PC-3 (cell line): ENCODE results near the gene EXOC4. TPM values are rescaled to one million over a fixed set of nuclear protein-coding genes. Genes with fewer than 3 reads are reported as not detected.

Experiments
- ATAC-seq: fragments of 200-7000 bp; cut with Tn5 transposase; 2 replicates; pipeline ENCODE4 v1.9.1; 2020; ENCODE audit warnings: mild to moderate bottlenecking, moderate library complexity
- BruUV-seq: library from RNA; stranded (reverse); fragments of 400-500 nt; replicated peaks from 2 replicates; lab custom pipeline; 2021; lab: Mats Ljungman, UMichigan
- CTCF ChIA-PET: fragments of 300-600 bp; sonication (Branson Sonifier 250); formaldehyde crosslinking; loops from one replicate; lab custom pipeline; 2022; ENCODE audit warnings: antibody characterized with exemption; lab: Charles Lee
- POLR2A ChIA-PET: fragments of 300-600 bp; sonication (Branson Sonifier 250); formaldehyde crosslinking; loops from one replicate; lab custom pipeline; 2022; ENCODE audit warnings: antibody characterized with exemption; ENCODE audit not compliant: unreplicated experiment; lab: Charles Lee
- DNase-seq: peaks from one replicate; pipeline ENCODE4 v3.0.0-alpha.2; 2015
- H2AFZ ChIP-seq: fragments of 300-600 bp; sonication (generic); 2 replicates; pipeline ENCODE4 v1.6.0; 2016; ENCODE audit warnings: antibody characterized with exemption, low read length
- H3F3A ChIP-seq: fragments of 300-600 bp; sonication (generic); one replicate; pipeline ENCODE4 v1.6.0; 2017; ENCODE audit warnings: antibody characterized with exemption, low read length, control low read depth, mild to moderate bottlenecking; ENCODE audit not compliant: unreplicated experiment
- H3K27ac ChIP-seq: fragments of 300-600 bp; sonication (generic); 2 replicates; pipeline ENCODE4 v1.5.1; 2016; ENCODE audit warnings: mild to moderate bottlenecking, low read length
- H3K27me3 ChIP-seq: fragments of 300-600 bp; sonication (generic); 2 replicates; pipeline ENCODE4 v1.6.1; 2016; ENCODE audit warnings: low read length, mixed read lengths
- H3K36me3 ChIP-seq: fragments of 300-600 bp; sonication (generic); 2 replicates; pipeline ENCODE4 v1.6.1; 2016; ENCODE audit warnings: low read depth, mixed run types, low read length, mixed read lengths
- H3K4me1 ChIP-seq: fragments of 300-600 bp; sonication (generic); 2 replicates; pipeline ENCODE4 v1.5.1; 2016; ENCODE audit warnings: low read length; ENCODE audit not compliant: insufficient read depth
- H3K4me2 ChIP-seq: fragments of 300-600 bp; sonication (generic); 2 replicates; pipeline ENCODE4 v1.6.0; 2016; ENCODE audit warnings: low read length
- H3K4me3 ChIP-seq: fragments of 300-600 bp; sonication (generic); 2 replicates; pipeline ENCODE4 v1.5.1; 2016; ENCODE audit warnings: mild to moderate bottlenecking, low read length, mixed read lengths
- H3K79me2 ChIP-seq: fragments of 300-600 bp; sonication (generic); 2 replicates; pipeline ENCODE4 v1.6.1; 2017; ENCODE audit warnings: low read length, mixed read lengths
- H3K9ac ChIP-seq: fragments of 300-600 bp; sonication (generic); 2 replicates; pipeline ENCODE4 v1.6.0; 2016; ENCODE audit warnings: mild to moderate bottlenecking, low read length
- H3K9me2 ChIP-seq: fragments of 300-600 bp; sonication (generic); replicated peaks from 2 replicates; pipeline ENCODE4 v1.6.1; 2016; ENCODE audit warnings: mixed run types, low read length, mixed read lengths
- H3K9me3 ChIP-seq: fragments of 300-600 bp; sonication (generic); 2 replicates; pipeline ENCODE4 v1.6.1; 2016; ENCODE audit warnings: low read length, mixed read lengths
- H4K20me1 ChIP-seq: fragments of 300-600 bp; sonication (generic); 2 replicates; pipeline ENCODE4 v1.6.1; 2016; ENCODE audit warnings: low read length, mixed read lengths
- EZH2 ChIP-seq: fragments of 300-600 bp; sonication (generic); IDR thresholded peaks from one replicate; pipeline ENCODE4 v1.6.1; 2017; ENCODE audit warnings: antibody characterized with exemption, mild to moderate bottlenecking, low read length; ENCODE audit not compliant: unreplicated experiment
- EZH2phosphoT487 ChIP-seq: fragments of 300-600 bp; sonication (generic); IDR thresholded peaks from 2 replicates; pipeline ENCODE4 v1.6.1; 2018; ENCODE audit warnings: mild to moderate bottlenecking, antibody characterized with exemption, low read length, borderline replicate concordance
- intact Hi-C: fragments of 100-400 bp; cut with micrococcal nuclease; formaldehyde crosslinking; loops from 2 replicates; pipeline ENCODE4 v1.9.0; 2023
- total RNA-seq: library from RNA; depleted of rRNA; stranded (reverse); fragments of >200 nt; gene quantifications from 2 replicates; pipeline ENCODE4 v1.2.3, GENCODE V29; 2014
- TF ChIP-seq, protein P1 (sequence below): fragments of 300-600 bp; sonication (generic); conservative IDR thresholded peaks from 2 replicates; pipeline ENCODE4 v1.5.1; 2017; ENCODE audit warnings: antibody characterized with exemption, low read depth, mild to moderate bottlenecking, low read length

EXOC4 gene
- total RNA-seq, 1 experiment from 2014 or later, result 43.5 TPM

DNA sequence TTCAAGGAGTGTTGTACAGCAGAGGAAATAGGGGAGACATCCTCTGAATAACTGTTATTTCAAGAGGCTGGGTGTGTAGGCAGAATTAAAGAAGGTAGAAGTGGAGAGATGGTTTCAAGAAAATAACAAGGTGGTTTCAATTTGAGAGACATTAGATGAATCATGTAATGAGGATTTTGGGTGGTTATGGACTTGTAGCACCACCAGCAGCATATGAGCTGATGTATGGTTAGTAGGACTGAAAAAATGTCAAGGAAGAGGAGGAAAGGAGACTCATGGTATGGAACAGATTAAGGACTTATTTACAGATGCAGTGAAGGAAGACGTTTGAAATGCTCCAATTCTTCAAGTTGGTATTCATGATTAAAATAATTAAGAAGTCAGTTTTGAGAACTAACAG is 166.2 kb downstream of the EXOC4 start:
- ChIA-PET CTCF (interaction anchor here (0.7 kb wide), 1 partner anchor 187 kb away, joined by 3 read pairs; no protein-coding TSS in a partner anchor), POLR2A (no interaction called here)
- no peak overlapping the region for H2AFZ ChIP-seq
- H4K20me1 ChIP-seq, result no peaks in the 10 kb centered on the region
- H3K4me2 ChIP-seq, result no peak overlapping the region
- no peak overlapping the region for H3K4me3 ChIP-seq
- H3K36me3 ChIP-seq, result no peaks in the 10 kb centered on the region
- H3K4me1 ChIP-seq, result no peaks in the 10 kb centered on the region
- H3K27me3 ChIP-seq, result no peaks in the 10 kb centered on the region
- TF ChIP-seq, protein P1, sequence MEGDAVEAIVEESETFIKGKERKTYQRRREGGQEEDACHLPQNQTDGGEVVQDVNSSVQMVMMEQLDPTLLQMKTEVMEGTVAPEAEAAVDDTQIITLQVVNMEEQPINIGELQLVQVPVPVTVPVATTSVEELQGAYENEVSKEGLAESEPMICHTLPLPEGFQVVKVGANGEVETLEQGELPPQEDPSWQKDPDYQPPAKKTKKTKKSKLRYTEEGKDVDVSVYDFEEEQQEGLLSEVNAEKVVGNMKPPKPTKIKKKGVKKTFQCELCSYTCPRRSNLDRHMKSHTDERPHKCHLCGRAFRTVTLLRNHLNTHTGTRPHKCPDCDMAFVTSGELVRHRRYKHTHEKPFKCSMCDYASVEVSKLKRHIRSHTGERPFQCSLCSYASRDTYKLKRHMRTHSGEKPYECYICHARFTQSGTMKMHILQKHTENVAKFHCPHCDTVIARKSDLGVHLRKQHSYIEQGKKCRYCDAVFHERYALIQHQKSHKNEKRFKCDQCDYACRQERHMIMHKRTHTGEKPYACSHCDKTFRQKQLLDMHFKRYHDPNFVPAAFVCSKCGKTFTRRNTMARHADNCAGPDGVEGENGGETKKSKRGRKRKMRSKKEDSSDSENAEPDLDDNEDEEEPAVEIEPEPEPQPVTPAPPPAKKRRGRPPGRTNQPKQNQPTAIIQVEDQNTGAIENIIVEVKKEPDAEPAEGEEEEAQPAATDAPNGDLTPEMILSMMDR, result no peak
- TF ChIP-seq EZH2phosphoT487, result no peak
- no peak for TF ChIP-seq EZH2
- intact Hi-C loops, result no loop called here
- no peaks in the 10 kb centered on the region for H3K79me2 ChIP-seq
- DNase-seq (no peak), ATAC-seq (no peak)
- H3K27ac ChIP-seq, result no peak overlapping the region
- no peaks in the 10 kb centered on the region for H3K9me2 ChIP-seq
- BruUV-seq, result no TSS peak
- H3K9ac ChIP-seq, result no peak overlapping the region
- H3K9me3 ChIP-seq, result no peaks in the 10 kb centered on the region
- no peaks in the 10 kb centered on the region for H3F3A ChIP-seq

DNA sequence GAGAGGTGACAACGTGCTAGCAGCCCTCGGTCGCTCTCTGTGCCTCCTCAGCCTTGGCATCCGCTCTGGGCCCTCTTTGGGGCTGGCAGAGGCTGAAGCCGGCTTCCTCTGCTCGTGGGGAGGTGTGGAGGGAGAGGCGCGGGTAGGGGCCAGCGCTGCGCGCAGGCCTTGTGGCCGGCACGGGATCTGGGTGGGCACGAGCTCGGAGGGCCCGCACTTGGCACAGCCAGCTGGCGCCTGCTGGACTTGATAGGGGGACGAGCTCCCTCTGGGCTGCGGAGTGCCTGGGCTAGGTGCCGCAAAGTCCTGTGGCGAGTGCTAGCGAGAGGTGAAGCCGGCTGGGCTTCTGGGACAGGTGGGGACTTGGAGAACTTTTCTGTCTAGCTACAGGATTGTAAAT is 170.7 kb downstream of the EXOC4 start:
- CTCF ChIA-PET, result no interaction called here
- POLR2A ChIA-PET, result no interaction called here

DNA sequence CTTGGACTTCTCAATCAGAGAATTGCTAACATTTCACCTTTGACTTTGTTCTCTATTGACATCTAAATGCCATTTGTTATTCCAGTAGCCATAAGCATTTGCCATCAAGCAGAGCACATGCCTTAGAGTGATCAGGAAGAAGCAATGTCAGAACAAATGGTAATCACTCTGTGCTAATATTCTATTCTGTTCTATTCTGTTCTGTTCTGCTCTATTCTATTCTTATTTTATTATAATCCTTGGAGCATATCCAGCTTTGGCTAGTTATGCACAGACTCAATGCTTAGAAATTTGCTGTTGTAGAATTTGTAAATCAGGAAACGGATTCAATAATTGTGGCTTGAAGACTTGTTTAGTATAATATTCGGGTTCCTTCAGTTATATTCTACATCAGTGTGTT is 175.4 kb downstream of the EXOC4 start:
- CTCF ChIA-PET, result no interaction called here
- BruUV-seq, result no TSS peak
- Histone ChIP-seq H3K4me2 (no peak overlapping the region), H3F3A (no peaks in the 10 kb centered on the region), H3K36me3 (no peaks in the 10 kb centered on the region), H3K4me1 (no peaks in the 10 kb centered on the region), H3K9ac (no peak overlapping the region), H3K4me3 (no peak overlapping the region), H3K9me2 (no peaks in the 10 kb centered on the region), H4K20me1 (no peaks in the 10 kb centered on the region), H3K9me3 (no peaks in the 10 kb centered on the region), H3K27ac (no peak overlapping the region), H3K27me3 (no peaks in the 10 kb centered on the region), H3K79me2 (no peaks in the 10 kb centered on the region), H2AFZ (no peak overlapping the region)
- TF ChIP-seq EZH2 (no peak), EZH2phosphoT487 (no peak)
- TF ChIP-seq, protein P1, result no peak
- DNase-seq, result no peak
- no peak for ATAC-seq
- POLR2A ChIA-PET, result no interaction called here
- intact Hi-C loops, result no loop called here

More for the DNA sequence above, 170.7 kb downstream of the EXOC4 start:
- Histone ChIP-seq H4K20me1 (no peaks in the 10 kb centered on the region), H3K79me2 (no peaks in the 10 kb centered on the region), H2AFZ (no peak overlapping the region), H3K9me3 (no peaks in the 10 kb centered on the region), H3K36me3 (no peaks in the 10 kb centered on the region), H3K9me2 (no peaks in the 10 kb centered on the region), H3K4me1 (no peaks in the 10 kb centered on the region), H3K4me2 (no peak overlapping the region), H3K27ac (no peak overlapping the region), H3F3A (no peaks in the 10 kb centered on the region), H3K9ac (no peak overlapping the region), H3K27me3 (no peaks in the 10 kb centered on the region), H3K4me3 (no peak overlapping the region)
- intact Hi-C loops, result no loop called here
- no peak for DNase-seq
- no peak for ATAC-seq
- TF ChIP-seq EZH2phosphoT487 (no peak), EZH2 (no peak)
- TF ChIP-seq, protein P1, result no peak
- no TSS peak for BruUV-seq
